Activated CD8-positive, alpha-beta memory T cell treated with anti-CD3 and anti-CD28 coated beads, Interleukin-2, amount 10 ng/mL, durations not matched to agents 7 days and 5 days (primary cell): ENCODE measurements around the gene TLR9. TPM values are rescaled to one million over a fixed set of nuclear protein-coding genes. Genes with fewer than 3 reads are reported as not detected.
"Not testable (repeated sequence)": the region's sequence is repeated elsewhere in the genome, so short reads cannot be mapped to it uniquely, and the experiment has no call there.

ENCODE experiments used
- ATAC-seq: fragments of 150-1000 bp; cut with Tn5 transposase; one replicate; pipeline ENCODE4 v1.10.0; 2021; ENCODE audit warnings: moderate library complexity
- CTCF ChIA-PET: fragments of 350-600 bp; sonication (Branson Sonifier 250); formaldehyde crosslinking; loops from one replicate; lab custom pipeline; 2021; ENCODE audit warnings: antibody characterized with exemption; lab: Charles Lee
- DNase-seq: peaks from one replicate; pipeline ENCODE4 v3.0.0-alpha.2; 2020
- H3K27ac Mint-ChIP-seq: one replicate; pipeline ENCODE4 v1.8.0; 2021; ENCODE audit warnings: mild to moderate bottlenecking, mixed read lengths
- H3K27me3 Mint-ChIP-seq: one replicate; pipeline ENCODE4 v1.8.0; 2021; ENCODE audit warnings: mixed read lengths
- H3K36me3 Mint-ChIP-seq: one replicate; pipeline ENCODE4 v1.8.0; 2021; ENCODE audit warnings: mild to moderate bottlenecking, mixed read lengths
- H3K4me1 Mint-ChIP-seq: one replicate; pipeline ENCODE4 v1.8.0; 2021; ENCODE audit warnings: mixed read lengths
- H3K4me3 Mint-ChIP-seq: one replicate; pipeline ENCODE4 v1.8.0; 2021; ENCODE audit warnings: mild to moderate bottlenecking, moderate library complexity, mixed read lengths
- H3K9me3 Mint-ChIP-seq: one replicate; pipeline ENCODE4 v1.8.0; 2022; ENCODE audit warnings: low read depth, mixed read lengths
- total RNA-seq, 2 experiments: library from RNA; stranded (reverse); gene quantifications; one replicate each; pipeline ENCODE4 v1.2.3, GENCODE V29; 2021

The TLR9 gene, protein sequence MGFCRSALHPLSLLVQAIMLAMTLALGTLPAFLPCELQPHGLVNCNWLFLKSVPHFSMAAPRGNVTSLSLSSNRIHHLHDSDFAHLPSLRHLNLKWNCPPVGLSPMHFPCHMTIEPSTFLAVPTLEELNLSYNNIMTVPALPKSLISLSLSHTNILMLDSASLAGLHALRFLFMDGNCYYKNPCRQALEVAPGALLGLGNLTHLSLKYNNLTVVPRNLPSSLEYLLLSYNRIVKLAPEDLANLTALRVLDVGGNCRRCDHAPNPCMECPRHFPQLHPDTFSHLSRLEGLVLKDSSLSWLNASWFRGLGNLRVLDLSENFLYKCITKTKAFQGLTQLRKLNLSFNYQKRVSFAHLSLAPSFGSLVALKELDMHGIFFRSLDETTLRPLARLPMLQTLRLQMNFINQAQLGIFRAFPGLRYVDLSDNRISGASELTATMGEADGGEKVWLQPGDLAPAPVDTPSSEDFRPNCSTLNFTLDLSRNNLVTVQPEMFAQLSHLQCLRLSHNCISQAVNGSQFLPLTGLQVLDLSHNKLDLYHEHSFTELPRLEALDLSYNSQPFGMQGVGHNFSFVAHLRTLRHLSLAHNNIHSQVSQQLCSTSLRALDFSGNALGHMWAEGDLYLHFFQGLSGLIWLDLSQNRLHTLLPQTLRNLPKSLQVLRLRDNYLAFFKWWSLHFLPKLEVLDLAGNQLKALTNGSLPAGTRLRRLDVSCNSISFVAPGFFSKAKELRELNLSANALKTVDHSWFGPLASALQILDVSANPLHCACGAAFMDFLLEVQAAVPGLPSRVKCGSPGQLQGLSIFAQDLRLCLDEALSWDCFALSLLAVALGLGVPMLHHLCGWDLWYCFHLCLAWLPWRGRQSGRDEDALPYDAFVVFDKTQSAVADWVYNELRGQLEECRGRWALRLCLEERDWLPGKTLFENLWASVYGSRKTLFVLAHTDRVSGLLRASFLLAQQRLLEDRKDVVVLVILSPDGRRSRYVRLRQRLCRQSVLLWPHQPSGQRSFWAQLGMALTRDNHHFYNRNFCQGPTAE
- under 1 TPM in 1 of 2 experiments, not detected in 1; 0.64 TPM for total RNA-seq

DNA sequence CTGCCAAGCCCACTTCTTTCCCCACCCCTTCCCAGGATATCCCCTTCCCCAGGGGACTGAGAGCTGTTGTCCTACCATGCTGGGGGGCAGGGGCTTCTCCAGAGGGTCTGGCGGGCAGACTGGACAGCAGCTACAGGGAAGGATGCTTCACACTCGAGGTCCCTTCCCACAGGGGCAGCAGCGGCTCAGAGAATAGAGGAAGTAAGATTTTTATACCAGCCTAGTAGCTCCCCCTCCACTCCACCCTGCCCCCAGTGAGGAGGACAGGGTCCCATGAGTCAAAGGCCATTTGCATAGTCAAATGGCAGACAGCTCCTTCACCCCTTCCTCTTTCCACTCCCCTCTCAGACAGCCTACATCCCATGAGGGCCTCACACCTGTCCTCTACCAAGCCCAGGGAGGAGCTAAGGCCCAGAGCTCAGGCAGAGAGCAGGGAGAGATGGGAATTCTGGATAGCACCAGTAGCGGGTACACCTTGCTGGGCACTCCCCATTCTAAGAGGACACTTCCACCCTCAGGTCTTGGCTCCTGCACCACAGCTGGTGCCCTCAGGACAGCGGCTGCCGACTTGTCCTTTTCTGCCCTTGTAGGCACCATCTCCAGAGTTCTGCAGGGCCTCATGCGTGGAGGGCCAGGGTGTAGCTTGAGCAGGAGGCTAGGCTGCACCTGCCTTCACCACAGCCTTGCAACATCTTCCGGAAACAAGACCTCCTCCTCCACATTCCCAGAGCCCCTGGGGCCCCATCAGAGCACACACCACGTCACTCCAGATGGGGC is at the start of gene TLR9:
Gene TLR9 (minus strand): TSS at position 194 of the 777 bp plus-strand sequence. CDS start 116 bp downstream, at position 78.
- no peak for DNase-seq

DNA sequence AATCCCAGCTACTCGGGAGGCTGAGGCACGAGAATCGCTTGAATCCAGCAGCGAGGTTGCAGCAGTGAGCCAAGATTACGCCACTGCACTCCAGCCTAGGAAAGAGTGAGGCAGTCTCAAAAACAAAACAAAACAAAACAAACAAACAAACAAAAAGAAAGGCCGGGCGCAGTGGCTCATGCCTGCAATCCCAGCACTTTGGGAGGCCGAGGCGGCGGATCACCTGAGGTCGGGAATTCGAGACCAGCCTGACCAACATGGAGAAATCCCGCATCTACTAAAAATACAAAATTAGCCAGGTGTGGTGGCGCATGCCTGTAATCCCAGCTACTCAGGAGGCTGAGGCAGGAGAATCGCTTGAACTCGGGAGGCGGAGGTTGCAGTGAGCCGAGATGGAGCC is 49.3 kb upstream of the TLR9 start:
- not testable (repeated sequence) for DNase-seq, H3K27me3 Mint-ChIP-seq, H3K9me3 Mint-ChIP-seq, ATAC-seq
- Mint-ChIP-seq H3K4me1 (peaks cover 62% of the 10 kb centered on the region), H3K36me3 (peaks cover 62% of the 10 kb centered on the region), H3K27ac (peak overlapping the region; percentile 96), H3K4me3 (peak overlapping the region; percentile 99)
- CTCF ChIA-PET, result interaction anchor here (1.4 to 2.2 kb wide), 3 partner anchors 26 to 43 kb away, joined by 3 to 12 read pairs (median 4); no protein-coding TSS in a partner anchor

More for the DNA sequence above, at the start of gene TLR9:
- H3K4me1 Mint-ChIP-seq, result peaks cover 59% of the 10 kb centered on the region
- CTCF ChIA-PET, result interaction anchor here (0.9 to 8.5 kb wide), 7 partner anchors 11 to 114 kb away, joined by 3 to 80 read pairs (median 4); partner anchors contain the start of genes TWF2 and WDR82
- H3K4me3 Mint-ChIP-seq, result no peak within 1 kb of the TSS
- no peaks in the 10 kb centered on the region for H3K27me3 Mint-ChIP-seq
- ATAC-seq, result peak; percentile 7
- peak within 1 kb of the TSS; percentile 62 for H3K27ac Mint-ChIP-seq
- H3K36me3 Mint-ChIP-seq, result peaks cover 11% of the 10 kb centered on the region
- no peaks in the 10 kb centered on the region for H3K9me3 Mint-ChIP-seq

DNA sequence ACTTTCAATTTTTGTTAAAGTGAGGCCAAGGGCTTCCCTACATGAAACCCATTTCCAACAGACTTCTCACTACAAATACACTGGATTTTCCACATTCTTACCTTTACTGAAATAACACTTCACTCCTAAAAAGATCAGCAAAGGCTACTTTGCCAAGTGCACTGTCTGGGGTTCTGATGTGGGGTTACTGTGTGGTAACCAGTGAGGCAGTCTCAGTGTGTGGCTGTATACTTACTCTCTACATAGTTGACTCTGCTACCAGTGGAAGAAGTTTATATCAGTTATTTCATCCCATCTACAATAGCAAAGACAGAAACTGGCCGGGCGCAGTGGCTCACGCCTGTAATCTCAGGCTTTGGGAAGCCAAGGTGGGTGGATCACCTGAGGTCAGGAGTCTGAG is 47.4 kb upstream of the TLR9 start:
- H3K27me3 Mint-ChIP-seq, result no peaks in the 10 kb centered on the region
- peaks cover 66% of the 10 kb centered on the region for H3K36me3 Mint-ChIP-seq
- H3K4me3 Mint-ChIP-seq, result peak overlapping the region; percentile 99
- no peaks in the 10 kb centered on the region for H3K9me3 Mint-ChIP-seq
- ATAC-seq (peak; percentile 18), DNase-seq (no peak)
- H3K4me1 Mint-ChIP-seq, result peaks cover 75% of the 10 kb centered on the region
- CTCF ChIA-PET, result interaction anchor here (1.3 to 3.2 kb wide), 6 partner anchors 19 to 66 kb away, joined by 5 to 27 read pairs (median 12); partner anchors contain the start of gene PPM1M
- peak overlapping the region; percentile 96 for H3K27ac Mint-ChIP-seq

DNA sequence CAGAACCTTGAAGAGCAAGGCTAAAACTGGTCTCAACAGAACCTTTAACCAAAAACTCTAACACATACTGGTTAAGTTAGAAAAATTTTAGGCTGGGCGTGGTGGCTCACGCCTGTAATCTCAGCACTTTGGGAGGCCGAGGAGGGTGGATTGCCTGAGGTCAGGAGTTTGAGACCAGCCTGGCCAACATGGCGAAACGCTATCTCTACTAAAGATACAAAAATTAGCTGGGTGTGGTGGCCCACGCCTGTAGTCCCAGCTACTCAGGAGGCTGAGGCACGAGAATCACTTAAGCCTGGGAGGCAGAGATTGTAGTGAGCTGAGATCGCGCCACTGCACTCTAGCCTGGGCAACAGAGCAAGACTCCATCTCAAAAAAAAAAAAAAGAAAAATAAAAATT is 46.7 kb upstream of the TLR9 start:
- Mint-ChIP-seq H3K4me1 (peaks cover 81% of the 10 kb centered on the region), H3K27ac (peak overlapping the region; percentile 85), H3K36me3 (peaks cover 67% of the 10 kb centered on the region), H3K4me3 (peak overlapping the region; percentile 69)
- ATAC-seq, DNase-seq, H3K27me3 Mint-ChIP-seq, H3K9me3 Mint-ChIP-seq: not testable (repeated sequence)
- CTCF ChIA-PET, result interaction anchor here (0.9 to 3.2 kb wide), 11 partner anchors 8 to 67 kb away, joined by 3 to 27 read pairs (median 8); partner anchors contain the start of gene PPM1M

DNA sequence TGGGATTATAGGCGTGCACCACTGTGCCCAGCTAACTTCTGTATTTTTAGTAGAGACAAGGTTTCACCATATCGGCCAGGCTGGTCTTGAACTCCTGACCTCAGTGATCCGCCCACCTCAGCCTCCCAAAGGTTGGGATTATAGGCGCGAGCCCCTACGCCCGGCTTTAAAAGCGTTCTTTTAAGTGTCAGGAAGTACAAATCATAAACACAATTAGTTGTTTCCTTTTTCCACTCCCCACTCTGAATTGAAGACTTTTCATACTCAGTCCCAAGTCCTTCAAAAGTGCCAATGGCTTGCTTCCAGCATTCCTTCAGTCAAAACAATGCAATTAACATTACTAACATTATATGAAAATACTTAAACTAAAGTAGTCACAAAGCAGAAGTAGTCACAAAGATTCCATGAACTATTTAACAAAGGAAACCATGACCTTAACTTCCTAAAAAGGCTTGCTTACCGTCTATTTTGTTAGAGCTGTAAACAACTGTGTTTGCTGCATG is 44.9 kb upstream of the TLR9 start:
- DNase-seq (no peak), ATAC-seq (no peak)
- Mint-ChIP-seq H3K9me3 (no peaks in the 10 kb centered on the region), H3K27me3 (no peaks in the 10 kb centered on the region), H3K36me3 (peaks cover 66% of the 10 kb centered on the region), H3K4me1 (peaks cover 84% of the 10 kb centered on the region), H3K27ac (peak overlapping the region; percentile 85), H3K4me3 (peak overlapping the region; percentile 69)
- CTCF ChIA-PET, result interaction anchor here (1.2 to 3.2 kb wide), 9 partner anchors 9 to 50 kb away, joined by 3 to 27 read pairs (median 8); partner anchors contain the start of genes PPM1M and TWF2

DNA sequence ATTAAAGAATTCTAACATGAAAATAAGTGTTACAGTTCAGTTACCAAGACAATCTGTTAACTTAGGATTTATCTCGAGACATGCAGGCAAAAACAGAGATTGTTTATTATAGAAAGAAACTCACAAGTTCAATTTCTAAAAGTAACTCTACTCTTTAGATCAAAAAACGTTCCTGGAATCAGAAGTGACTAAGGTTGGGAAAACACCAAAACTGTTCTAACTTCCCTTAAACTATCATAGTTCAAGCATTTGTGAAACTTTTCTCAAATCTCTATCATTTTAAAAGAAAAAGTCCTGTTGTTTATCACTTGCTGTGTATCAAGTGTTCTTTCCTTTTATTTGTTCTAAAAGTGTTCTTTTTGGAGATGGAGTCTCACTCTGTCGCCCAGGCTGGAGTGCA is 44.3 kb upstream of the TLR9 start:
- no peaks in the 10 kb centered on the region for H3K27me3 Mint-ChIP-seq
- H3K4me1 Mint-ChIP-seq, result peaks cover 82% of the 10 kb centered on the region
- H3K27ac Mint-ChIP-seq, result peak overlapping the region; percentile 85
- DNase-seq (no peak), ATAC-seq (no peak)
- CTCF ChIA-PET, result interaction anchor here (1.2 to 3.2 kb wide), 5 partner anchors 24 to 150 kb away, joined by 3 to 12 read pairs (median 6); partner anchors contain the start of gene PPM1M
- peaks cover 67% of the 10 kb centered on the region for H3K36me3 Mint-ChIP-seq
- no peaks in the 10 kb centered on the region for H3K9me3 Mint-ChIP-seq
- peak overlapping the region; percentile 69 for H3K4me3 Mint-ChIP-seq

DNA sequence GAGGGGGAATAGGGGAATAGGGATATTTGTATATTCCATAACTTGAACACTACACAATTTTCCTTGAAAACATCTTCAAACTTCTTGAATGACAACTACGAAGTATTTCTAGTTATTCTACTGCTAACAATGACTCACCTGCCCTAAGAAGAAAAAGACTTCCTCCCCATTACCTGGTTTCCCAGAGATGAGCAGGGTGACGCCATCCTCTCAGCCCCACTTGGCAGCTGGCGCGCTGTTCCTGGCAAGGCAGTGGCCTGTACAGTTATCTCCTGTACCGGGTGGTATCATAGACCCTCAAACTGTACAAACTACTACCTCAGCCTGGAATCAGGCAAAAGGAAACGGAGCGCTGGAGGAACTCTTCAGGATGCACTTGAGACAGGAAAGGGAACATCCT is 42.6 kb upstream of the TLR9 start:
- H3K4me3 Mint-ChIP-seq, result no peak overlapping the region
- H3K4me1 Mint-ChIP-seq, result peaks cover 75% of the 10 kb centered on the region
- no peaks in the 10 kb centered on the region for H3K27me3 Mint-ChIP-seq
- peak overlapping the region; percentile 71 for H3K27ac Mint-ChIP-seq
- H3K9me3 Mint-ChIP-seq, result no peaks in the 10 kb centered on the region
- peaks cover 67% of the 10 kb centered on the region for H3K36me3 Mint-ChIP-seq
- CTCF ChIA-PET, result interaction anchor here (1.6 to 2.0 kb wide), 2 partner anchors 9 to 11 kb away, joined by 6 read pairs; partner anchors contain the start of gene WDR82
- no peak for DNase-seq
- no peak for ATAC-seq

DNA sequence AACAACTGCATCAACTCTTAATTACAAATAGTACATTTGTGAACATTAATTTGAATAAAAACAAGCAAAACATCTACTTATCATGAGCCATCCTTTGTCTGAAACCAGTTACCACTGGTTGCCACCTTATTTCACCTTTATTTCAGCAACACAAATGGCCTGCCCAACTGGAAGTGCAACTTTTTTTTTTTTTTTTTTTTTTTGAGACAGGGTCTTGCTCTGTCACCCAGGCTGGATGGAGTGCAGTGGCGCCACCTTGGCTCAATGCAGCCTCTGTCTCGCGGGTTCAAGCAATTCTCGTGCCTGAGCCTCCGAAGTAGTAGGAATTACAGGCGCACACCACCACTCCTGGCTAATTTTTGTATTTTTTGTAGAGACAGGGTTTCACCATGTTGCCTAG is 39.9 kb upstream of the TLR9 start:
- ATAC-seq (no peak), DNase-seq (no peak)
- Mint-ChIP-seq H3K4me1 (peaks cover 72% of the 10 kb centered on the region), H3K4me3 (no peak overlapping the region), H3K27me3 (no peaks in the 10 kb centered on the region), H3K36me3 (peaks cover 68% of the 10 kb centered on the region), H3K9me3 (no peaks in the 10 kb centered on the region), H3K27ac (no peak overlapping the region)
- CTCF ChIA-PET, result interaction anchor here (1.0 to 1.7 kb wide), 2 partner anchors 34 to 45 kb away, joined by 4 read pairs; no protein-coding TSS in a partner anchor

DNA sequence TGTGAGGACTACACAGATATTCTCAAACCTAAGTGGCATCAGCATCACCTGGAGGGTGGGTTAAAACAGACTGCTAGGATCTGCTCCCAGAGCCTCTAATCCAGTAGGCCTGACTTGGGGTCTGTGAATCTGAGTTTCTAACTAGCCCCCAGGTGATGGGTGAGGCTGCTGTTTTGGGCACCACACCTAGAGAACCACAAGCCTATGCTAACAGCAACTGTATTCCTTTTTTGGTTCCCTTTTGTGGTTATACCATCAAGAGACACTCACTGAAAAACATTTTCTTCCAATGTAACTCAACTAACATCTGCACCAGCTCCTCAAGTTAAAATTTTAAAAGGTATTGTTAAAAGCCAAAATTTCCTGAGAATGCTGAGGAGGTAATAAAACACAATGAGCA is 37.0 kb upstream of the TLR9 start:
- CTCF ChIA-PET, result interaction anchor here (0.7 to 1.9 kb wide), 2 partner anchors 9 to 16 kb away, joined by 3 to 10 read pairs; no protein-coding TSS in a partner anchor
- no peaks in the 10 kb centered on the region for H3K27me3 Mint-ChIP-seq
- no peak overlapping the region for H3K4me3 Mint-ChIP-seq
- H3K4me1 Mint-ChIP-seq, result peaks cover 62% of the 10 kb centered on the region
- H3K27ac Mint-ChIP-seq, result peak overlapping the region; percentile 58
- no peak for DNase-seq
- no peaks in the 10 kb centered on the region for H3K9me3 Mint-ChIP-seq
- no peak for ATAC-seq
- peaks cover 81% of the 10 kb centered on the region for H3K36me3 Mint-ChIP-seq

DNA sequence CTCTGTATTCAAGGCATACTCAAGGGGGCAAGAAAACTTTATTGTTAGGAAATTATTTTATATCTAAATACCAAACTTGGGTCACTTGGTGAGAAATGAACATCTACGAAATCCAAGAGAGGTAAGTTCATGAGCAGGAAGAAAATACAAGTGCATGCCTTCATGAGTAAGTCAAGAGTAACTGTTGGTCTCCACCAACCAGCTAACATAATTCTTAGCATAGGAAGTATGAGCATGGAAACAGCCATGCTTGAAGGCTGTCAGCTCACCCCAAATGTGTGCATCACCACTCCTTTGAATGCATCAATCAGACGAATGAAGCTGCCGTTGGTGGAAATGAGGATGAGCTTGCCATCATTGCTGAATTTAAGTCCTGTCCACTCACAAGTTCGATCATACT is 34.0 kb upstream of the TLR9 start:
- Mint-ChIP-seq H3K4me1 (peaks cover 77% of the 10 kb centered on the region), H3K36me3 (peaks cover 83% of the 10 kb centered on the region), H3K27ac (no peak overlapping the region), H3K4me3 (no peak overlapping the region), H3K27me3 (no peaks in the 10 kb centered on the region), H3K9me3 (no peaks in the 10 kb centered on the region)
- CTCF ChIA-PET, result interaction anchor here (0.8 to 2.5 kb wide), 5 partner anchors 14 to 79 kb away, joined by 3 to 18 read pairs (median 3); partner anchors contain the start of genes PPM1M and WDR82
- ATAC-seq (no peak), DNase-seq (no peak)

DNA sequence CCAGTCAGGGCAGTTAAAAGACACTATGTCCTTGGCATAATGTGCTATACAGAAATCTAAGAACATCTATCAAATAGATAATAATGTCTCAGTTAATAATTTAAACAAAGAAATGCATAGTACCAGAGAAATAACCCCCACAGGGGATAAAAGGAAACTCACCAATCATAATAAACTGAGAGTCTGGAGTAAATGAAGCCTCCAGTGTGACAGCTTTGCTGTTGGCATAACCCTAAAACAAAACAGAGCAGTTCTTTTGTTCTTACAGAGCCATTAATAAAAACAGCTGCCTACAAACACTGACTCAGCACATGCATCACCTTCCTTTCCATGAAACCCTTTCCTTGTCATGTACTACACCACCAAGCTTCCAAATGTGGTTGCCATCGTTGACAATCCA is 33.6 kb upstream of the TLR9 start:
- H3K4me3 Mint-ChIP-seq, result no peak overlapping the region
- CTCF ChIA-PET, result interaction anchor here (0.7 to 2.5 kb wide), 7 partner anchors 14 to 80 kb away, joined by 3 to 18 read pairs (median 3); partner anchors contain the start of genes PPM1M and WDR82
- peaks cover 79% of the 10 kb centered on the region for H3K4me1 Mint-ChIP-seq
- H3K36me3 Mint-ChIP-seq, result peaks cover 83% of the 10 kb centered on the region
- H3K9me3 Mint-ChIP-seq, result no peaks in the 10 kb centered on the region
- no peaks in the 10 kb centered on the region for H3K27me3 Mint-ChIP-seq
- ATAC-seq, result no peak
- no peak for DNase-seq
- no peak overlapping the region for H3K27ac Mint-ChIP-seq
